ENCODE measurements around the gene PAK2.
"Not testable (repeated sequence)": the region's sequence is repeated elsewhere in the genome, so short reads cannot be mapped to it uniquely, and the experiment has no call there.

Gene PAK2

GRCh38 chr3:196739671-196740480, at the start of gene PAK2:
Gene PAK2 (plus strand): TSS chr3:196739857. CDS start chr3:196782647, 42,790 bp downstream.
- peak; percentile 88 for DNase-seq

DNA sequence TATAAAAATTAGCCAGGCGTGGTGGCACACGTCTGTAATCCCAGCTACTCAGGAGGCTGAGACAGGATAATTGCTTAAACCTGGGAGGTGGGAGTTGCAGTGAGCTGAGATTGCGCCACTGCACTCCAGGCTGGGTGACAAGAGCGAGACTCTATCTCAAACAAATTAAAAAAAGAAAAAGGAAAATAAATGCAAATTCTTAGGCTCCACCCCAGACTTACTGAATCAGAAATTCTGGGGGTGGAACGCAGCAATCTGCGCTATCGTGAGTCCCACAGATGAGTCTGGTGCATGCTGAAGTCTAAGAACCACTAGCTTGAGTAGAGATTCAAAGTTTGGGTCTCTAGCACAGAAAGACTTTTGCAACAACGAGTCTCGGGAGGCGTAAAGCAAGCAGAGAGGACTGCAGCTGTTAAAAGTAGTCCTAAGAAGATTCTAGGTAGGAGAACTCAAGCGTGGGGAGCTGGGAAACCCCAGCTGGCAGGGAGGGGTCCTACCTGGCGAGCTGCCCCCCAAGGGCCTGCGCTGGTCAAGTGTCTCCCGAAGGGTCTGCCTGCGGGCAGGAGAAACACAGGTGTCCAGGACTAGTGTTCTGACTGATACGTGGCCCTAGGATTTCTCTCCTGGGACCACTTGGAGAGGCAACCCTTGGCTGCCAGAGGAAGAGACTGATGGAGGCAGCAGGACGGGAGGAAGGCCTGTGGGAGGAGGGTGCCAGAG, 49.6 kb upstream of the PAK2 start:
- no peak for DNase-seq

GRCh38 chr3:196691386-196691785, 48.3 kb upstream of the PAK2 start:
- no peak for DNase-seq

GRCh38 chr3:196694202-196694638, 45.4 kb upstream of the PAK2 start:
- no peak for DNase-seq

DNA sequence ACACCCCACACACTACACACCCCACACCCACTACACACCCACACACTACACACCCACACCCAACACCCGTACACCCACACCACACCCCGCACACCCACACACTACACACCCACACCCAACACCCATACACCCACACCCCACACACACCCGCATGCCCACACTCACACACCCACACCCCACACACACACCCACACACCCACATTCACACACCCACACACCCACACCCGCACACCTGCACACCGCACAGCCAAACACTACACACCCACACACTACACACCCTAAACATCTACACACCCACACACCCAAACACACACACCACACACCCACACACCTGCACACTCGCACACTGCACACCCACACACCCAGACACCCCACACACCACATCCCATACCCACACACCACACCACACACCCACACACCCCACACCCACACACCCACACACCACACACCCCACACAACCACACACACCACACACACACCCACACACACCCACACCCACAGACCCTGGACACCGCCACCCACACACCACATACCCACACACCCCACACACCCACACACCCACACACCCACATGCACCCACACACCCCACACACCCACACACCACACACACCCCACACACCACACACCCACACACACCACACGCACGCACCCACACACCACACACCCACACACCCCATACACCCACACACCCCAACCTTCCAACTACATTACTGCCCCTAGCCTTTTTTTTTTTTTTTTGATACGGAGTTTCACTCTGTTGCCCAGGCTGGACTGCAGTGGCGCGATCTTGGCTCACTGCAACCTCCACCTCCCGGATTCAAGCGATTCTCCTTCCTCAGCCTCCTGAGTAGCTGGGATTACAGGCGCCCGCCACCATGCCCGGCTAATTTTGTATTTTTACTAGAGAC, 44.5 kb upstream of the PAK2 start:
- DNase-seq: no peak

GRCh38 chr3:196695849-196696226, 43.8 kb upstream of the PAK2 start:
- DNase-seq: no peak

- no peak for DNase-seq
These were observed 42.4 kb upstream of the PAK2 start for GRCh38 chr3:196697270-196697669.

DNA sequence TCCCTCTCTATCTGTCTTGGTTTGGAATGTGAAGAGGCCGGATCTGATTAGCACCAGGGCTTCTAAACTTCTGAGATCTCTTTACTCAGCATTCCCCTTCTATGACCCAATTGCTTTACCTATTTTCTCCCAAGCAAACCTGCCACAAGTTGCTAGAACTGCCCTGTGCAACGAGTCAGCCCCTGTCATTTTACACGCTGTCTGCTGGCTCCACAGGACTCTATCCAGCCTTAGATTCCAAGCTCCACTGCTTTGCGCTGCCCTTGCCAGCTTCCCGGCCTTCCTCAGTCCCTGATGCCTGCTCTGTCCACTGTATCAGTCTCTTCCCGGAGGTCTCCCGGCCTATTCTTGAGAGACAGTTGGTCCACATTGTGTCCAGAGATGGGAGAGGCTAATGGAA, 39.9 kb upstream of the PAK2 start:
- no peak for DNase-seq

DNA sequence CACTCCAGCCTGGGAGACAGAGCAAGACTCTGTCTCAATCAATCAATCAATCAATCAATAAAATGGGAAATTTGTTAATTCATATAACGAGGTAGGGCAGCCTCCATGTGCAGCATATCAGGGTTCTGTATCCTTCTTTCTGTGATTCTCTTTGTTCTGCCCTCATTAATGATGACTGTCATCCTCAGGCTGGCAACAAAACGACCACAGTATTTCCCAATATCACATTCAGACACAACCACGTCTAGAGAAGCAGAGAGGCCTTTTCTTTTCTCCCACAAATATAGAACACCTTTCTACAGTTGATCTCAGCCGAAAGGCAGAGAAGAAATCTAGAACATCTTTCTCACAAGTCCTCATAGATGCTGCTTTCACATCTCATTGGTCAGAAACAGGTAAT, 38.9 kb upstream of the PAK2 start:
- DNase-seq: no peak

- no peak for DNase-seq
These were observed 33.3 kb upstream of the PAK2 start for GRCh38 chr3:196706327-196706726.

DNA sequence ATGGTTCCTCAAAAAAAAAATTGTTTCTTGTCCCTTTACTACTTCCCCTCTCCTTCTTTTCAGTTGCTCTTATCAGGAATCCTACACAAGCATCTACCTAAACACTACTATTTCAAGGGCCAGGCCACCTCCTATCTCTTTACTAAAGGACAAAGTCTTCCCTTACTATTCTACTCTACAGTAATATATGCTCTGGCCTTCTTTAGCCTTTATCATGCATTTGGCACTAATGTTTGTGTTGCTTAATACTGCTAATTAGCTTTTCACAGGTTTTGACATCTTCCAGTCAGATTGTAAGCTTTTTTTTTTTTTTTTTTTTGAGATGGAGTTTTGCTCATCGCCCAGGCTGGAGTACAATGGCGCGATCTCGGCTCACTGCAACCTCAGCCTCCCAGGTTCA, 32.9 kb upstream of the PAK2 start:
- no peak for DNase-seq

DNA sequence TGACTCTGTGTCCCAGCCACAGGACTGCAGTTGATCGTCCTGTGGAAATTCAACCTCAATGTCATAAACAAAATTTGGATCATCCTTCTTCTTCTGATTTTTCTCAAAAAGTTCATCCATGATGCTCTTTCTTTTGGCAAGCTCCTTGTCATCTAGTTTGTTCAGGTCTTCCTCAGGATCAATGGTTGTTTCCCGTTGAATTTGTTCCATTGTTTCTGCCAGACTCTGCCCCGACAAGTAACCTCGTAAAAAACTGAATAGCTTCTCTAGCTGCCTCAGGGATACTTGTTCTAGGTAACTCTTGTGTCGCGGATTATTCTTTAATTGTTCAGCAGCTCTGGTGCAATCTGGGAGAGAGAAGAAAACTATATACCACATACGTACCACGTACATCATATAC, 32.1 kb upstream of the PAK2 start:
- DNase-seq: no peak

GRCh38 chr3:196708467-196708866, 31.2 kb upstream of the PAK2 start:
- DNase-seq: no peak

- peak; percentile 82 for DNase-seq
These were observed 27.7 kb upstream of the PAK2 start, which contains the start of the genes CEP19 and PIGX for GRCh38 chr3:196711838-196712513. Gene CEP19 (minus strand): TSS chr3:196712250. CDS start chr3:196708657, 3,593 bp downstream. Gene PIGX (plus strand): TSS chr3:196712377.

DNA sequence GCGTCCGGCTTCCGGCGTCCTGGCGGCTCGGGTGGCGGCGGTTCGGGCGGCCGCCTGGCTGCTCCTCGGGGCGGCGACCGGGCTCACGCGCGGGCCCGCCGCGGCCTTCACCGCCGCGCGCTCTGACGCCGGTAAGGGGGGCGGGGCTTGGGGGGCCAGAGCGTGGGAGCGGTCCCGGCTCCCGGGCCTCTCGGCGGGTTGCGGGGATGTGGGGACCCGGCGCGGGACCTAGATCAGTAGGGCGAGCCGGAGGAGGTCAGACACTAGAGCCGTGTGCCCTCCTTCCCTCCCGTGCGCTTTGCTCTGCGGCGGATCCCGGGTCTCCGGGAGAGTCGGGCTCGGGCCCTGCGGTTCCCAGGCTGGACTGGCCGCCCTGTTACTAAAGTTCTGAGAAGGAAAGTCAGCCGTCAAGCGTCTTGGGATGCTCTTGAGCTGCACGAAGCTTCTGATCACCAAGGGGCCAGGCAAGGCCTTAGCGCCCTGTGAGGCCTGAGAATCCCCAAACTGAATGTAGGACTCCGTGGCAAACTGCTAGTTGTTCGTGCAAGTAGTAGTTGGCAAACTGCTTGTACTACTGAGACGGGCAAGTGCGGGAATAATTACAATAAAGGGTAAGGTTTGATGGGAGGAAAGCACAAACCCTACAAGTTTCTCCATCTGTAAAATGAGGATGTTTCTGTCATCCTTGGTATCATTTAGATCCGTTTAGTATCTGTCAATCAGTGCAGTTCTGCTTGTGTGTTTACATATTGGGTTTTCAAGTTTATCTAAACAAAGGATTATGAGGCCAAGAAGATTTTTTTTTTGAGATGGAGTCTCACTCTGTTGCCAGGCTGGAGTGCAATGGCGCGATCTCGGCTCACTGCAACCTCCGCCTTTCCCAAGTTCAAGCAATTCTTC, 26.9 kb upstream of the PAK2 start:
- peak; percentile 44 for DNase-seq

DNA sequence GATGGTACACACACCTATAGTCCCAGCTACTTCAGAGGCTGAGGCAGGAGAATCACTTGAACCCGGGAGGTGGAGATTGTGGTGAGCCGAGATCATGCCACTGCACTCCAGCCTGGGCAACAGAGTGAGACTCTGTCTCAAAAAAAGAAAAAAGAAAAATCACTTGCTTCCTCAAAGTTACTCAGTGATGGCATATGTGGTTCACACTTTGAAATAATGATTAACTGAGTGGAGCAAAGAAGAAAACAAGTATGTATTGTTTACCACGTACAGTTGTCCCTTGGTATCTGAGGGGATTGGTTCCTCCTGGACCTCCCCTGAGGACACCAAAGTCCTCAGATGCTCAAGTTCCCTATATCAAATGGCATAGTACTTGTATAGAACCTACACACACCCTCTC, 22.5 kb upstream of the PAK2 start:
- not testable (repeated sequence) for DNase-seq

DNA sequence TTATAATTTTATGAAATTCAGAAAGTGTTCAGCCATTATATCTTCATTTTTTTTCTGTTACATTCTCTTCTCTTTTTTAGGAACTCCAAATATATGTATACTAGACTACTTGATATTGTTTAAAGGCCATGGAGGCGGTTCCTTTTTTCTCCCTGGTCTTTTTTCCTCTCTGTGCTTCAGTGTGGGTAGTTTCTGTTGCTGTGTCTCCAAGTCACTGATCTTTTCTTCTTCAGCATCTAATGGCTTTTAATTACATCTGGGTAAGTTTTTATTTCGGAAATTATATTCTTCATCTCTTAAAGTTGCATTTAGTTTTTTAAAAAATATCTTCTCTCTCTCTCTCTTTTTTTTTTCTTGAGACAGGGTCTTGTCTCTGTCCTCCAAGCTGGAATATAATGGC, 18.6 kb upstream of the PAK2 start:
- no peak for DNase-seq

- peak; percentile 11 for DNase-seq
These were observed 12.6 kb upstream of the PAK2 start for GRCh38 chr3:196726788-196727675.

GRCh38 chr3:196735751-196736150, 3.9 kb upstream of the PAK2 start:
- peak; percentile 62 for DNase-seq

- DNase-seq: no peak
These were observed 2.8 kb upstream of the PAK2 start for GRCh38 chr3:196736670-196737374.

Data from fibroblast of skin of right quadriceps (primary cell).